Colonic mucosa (tissue), 4 donors: ENCODE measurements around the gene PAFAH1B2. TPM values are rescaled to one million over a fixed set of nuclear protein-coding genes. Genes with fewer than 3 reads are reported as not detected.
"Not testable (repeated sequence)": the region's sequence is repeated elsewhere in the genome, so short reads cannot be mapped to it uniquely, and the experiment has no call there.

Experiments
- DNase-seq: peaks from one replicate; pipeline ENCODE4 v3.0.0-alpha.2; 2020
- H3K27ac ChIP-seq: fragments of 200-600 bp; one replicate; pipeline ENCODE4 v1.8.0; 2021
- H3K27me3 ChIP-seq: fragments of 200-600 bp; one replicate; pipeline ENCODE4 v1.8.0; 2021
- H3K36me3 ChIP-seq: fragments of 200-600 bp; one replicate; pipeline ENCODE4 v1.8.0; 2021
- H3K4me1 ChIP-seq: fragments of 200-600 bp; one replicate; pipeline ENCODE4 v1.8.0; 2021; ENCODE audit warnings: mild to moderate bottlenecking
- H3K4me3 ChIP-seq: fragments of 200-600 bp; one replicate; pipeline ENCODE4 v1.8.0; 2021
- H3K9ac ChIP-seq, 2 donors: one replicate each; pipeline ENCODE4 v1.7.0; 2013; ENCODE audit warnings: control low read depth in 2 of 2, low read depth in 2 of 2, low read length in 2 of 2
- H3K9me3 ChIP-seq: fragments of 200-600 bp; one replicate; pipeline ENCODE4 v1.8.0; 2021
- CTCF ChIP-seq: fragments of 200-600 bp; IDR thresholded peaks from one replicate; pipeline ENCODE4 v1.8.0; 2022; ENCODE audit warnings: antibody characterized with exemption, mild to moderate bottlenecking
- intact Hi-C: fragments of 100-400 bp; cut with DNase I; formaldehyde crosslinking; loops from one replicate; pipeline ENCODE4 v1.14.1; 2022
- total RNA-seq, 2 donors: library from RNA; stranded (reverse); fragmentation: NEBNext Ultra II Directional in 1 of 2; extraction: Animal tissue kit (Norgen Biotek cat#: 25700) in 1 of 2; gene quantifications; one replicate each; pipeline ENCODE4 v1.2.1, GENCODE V29; 2021
- donor health status: healthy.
- donor health status: DM: no; HTN: no; CAD: no.
- donor health status: DM: no; HTN: no; CAD: no.

Gene PAFAH1B2
- total RNA-seq, 2 donors from 2014 or later = 76.4 to 80.5 TPM

- no peak for TF ChIP-seq CTCF
- no peak overlapping the region for H3K9ac ChIP-seq
- H3K4me3 ChIP-seq = no peak overlapping the region
- intact Hi-C loops = no loop called here
- no peaks in the 10 kb centered on the region for H3K36me3 ChIP-seq
- H3K4me1 ChIP-seq = no peaks in the 10 kb centered on the region
- no peak overlapping the region for H3K27ac ChIP-seq
- no peaks in the 10 kb centered on the region for H3K9me3 ChIP-seq
- H3K27me3 ChIP-seq = no peaks in the 10 kb centered on the region
- no peak for DNase-seq
Observed at GRCh38 chr11:117122556-117122955, 21.5 kb upstream of the PAFAH1B2 start.

DNA sequence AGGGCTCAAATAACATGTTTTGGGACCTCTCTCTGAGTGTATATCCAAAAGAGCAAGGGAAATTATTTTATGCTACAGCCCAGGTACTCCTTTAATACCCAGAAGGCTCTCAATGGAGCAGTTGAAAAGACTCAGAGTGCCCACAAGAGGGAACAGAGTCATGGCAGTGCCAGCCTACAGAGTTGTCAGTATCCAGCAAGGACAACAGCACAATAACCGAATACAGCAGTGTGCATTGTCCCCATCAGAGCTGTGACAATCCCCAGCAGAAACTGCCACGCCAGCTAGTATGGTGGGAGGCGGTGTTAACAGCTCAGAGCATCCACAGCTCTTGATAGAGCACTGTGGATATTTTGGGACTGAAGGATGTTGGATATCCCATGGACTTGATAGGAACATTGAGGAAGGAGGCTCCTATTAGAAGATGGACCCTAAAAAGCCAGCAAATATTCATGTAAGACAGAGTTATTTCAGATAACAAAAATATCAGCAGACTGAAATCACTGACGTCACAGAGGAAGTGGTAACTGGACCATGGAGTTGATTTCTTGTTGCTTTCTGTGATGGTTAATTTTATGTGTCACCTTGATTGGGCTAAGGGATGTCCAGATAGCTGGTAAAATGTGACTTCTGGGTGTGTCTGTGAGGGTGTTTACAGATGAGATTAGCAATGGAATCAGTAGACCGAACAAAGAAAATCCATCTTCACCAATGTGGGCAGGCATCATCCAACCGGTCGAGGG, 17.7 kb upstream of the PAFAH1B2 start:
- intact Hi-C loops = no loop called here

GRCh38 chr11:117127171-117127901, 16.8 kb upstream of the PAFAH1B2 start:
- Histone ChIP-seq H3K4me3 (no peak overlapping the region), H3K27ac (no peak overlapping the region), H3K9ac (no peak overlapping the region), H3K4me1 (no peaks in the 10 kb centered on the region), H3K36me3 (no peaks in the 10 kb centered on the region), H3K9me3 (no peaks in the 10 kb centered on the region), H3K27me3 (no peaks in the 10 kb centered on the region)
- no peak for TF ChIP-seq CTCF
- intact Hi-C loops = no loop called here
- DNase-seq = no peak

More for the DNA sequence above, 17.7 kb upstream of the PAFAH1B2 start:
- no peak for TF ChIP-seq CTCF
- no peak for DNase-seq
- no peaks in the 10 kb centered on the region for H3K36me3 ChIP-seq
- H3K27ac ChIP-seq = no peak overlapping the region
- no peaks in the 10 kb centered on the region for H3K9me3 ChIP-seq
- H3K4me3 ChIP-seq = no peak overlapping the region
- no peaks in the 10 kb centered on the region for H3K4me1 ChIP-seq
- H3K27me3 ChIP-seq = no peaks in the 10 kb centered on the region
- no peak overlapping the region for H3K9ac ChIP-seq

GRCh38 chr11:117128289-117128688, 15.8 kb upstream of the PAFAH1B2 start:
- intact Hi-C loops = no loop called here
- no peak for TF ChIP-seq CTCF
- Histone ChIP-seq H3K4me1 (no peaks in the 10 kb centered on the region), H3K36me3 (no peaks in the 10 kb centered on the region), H3K27me3 (no peaks in the 10 kb centered on the region), H3K27ac (no peak overlapping the region), H3K9ac (no peak overlapping the region), H3K9me3 (no peaks in the 10 kb centered on the region), H3K4me3 (no peak overlapping the region)
- no peak for DNase-seq

GRCh38 chr11:117130396-117130795, 13.7 kb upstream of the PAFAH1B2 start:
- intact Hi-C loops, H3K9ac ChIP-seq, H3K9me3 ChIP-seq, H3K27ac ChIP-seq, H3K4me1 ChIP-seq, DNase-seq, H3K36me3 ChIP-seq, H3K4me3 ChIP-seq, H3K27me3 ChIP-seq: not testable (repeated sequence)

DNA sequence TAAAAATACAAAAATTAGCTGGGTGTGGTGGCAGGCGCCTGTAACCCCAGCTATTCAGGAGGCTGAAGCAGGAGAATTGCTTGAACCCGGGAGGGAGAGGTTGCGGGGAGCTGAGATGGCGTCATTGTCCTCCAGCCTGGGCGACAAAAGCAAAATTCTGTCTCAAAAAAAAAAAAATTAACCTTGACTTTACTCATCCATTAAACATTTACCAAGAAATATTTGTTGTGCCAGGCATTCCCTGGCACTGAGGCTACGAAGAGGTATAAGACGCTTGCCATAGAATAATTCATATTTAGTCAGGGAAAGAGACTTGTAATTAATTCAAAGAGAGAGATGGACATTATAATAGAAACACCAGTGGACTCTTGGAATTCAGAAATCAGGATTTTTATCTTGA, 13.2 kb upstream of the PAFAH1B2 start:
- intact Hi-C loops = no loop called here
- no peak for TF ChIP-seq CTCF
- Histone ChIP-seq H3K27ac (no peak overlapping the region), H3K9me3 (no peaks in the 10 kb centered on the region), H3K4me1 (no peaks in the 10 kb centered on the region), H3K4me3 (no peak overlapping the region), H3K9ac (no peak overlapping the region), H3K36me3 (no peaks in the 10 kb centered on the region), H3K27me3 (no peaks in the 10 kb centered on the region)
- DNase-seq = no peak
